Posterior cingulate gyrus (tissue), 11 donors: ENCODE results near the gene SIMC1.
"Not testable (repeated sequence)": the region's sequence is repeated elsewhere in the genome, so short reads cannot be mapped to it uniquely, and the experiment has no call there.

Source experiments
- DNase-seq, 10 donors: peaks; one replicate each; pipeline versions ENCODE4 v3.0.0 to v3.0.0-alpha.2; 2020 to 2021; ENCODE audit warnings: mixed read lengths in 3 of 10
- intact Hi-C: fragments of 100-400 bp; cut with DNase I; formaldehyde crosslinking; loops from one replicate; pipeline ENCODE4 v1.15.1; 2023

SIMC1 gene

DNA sequence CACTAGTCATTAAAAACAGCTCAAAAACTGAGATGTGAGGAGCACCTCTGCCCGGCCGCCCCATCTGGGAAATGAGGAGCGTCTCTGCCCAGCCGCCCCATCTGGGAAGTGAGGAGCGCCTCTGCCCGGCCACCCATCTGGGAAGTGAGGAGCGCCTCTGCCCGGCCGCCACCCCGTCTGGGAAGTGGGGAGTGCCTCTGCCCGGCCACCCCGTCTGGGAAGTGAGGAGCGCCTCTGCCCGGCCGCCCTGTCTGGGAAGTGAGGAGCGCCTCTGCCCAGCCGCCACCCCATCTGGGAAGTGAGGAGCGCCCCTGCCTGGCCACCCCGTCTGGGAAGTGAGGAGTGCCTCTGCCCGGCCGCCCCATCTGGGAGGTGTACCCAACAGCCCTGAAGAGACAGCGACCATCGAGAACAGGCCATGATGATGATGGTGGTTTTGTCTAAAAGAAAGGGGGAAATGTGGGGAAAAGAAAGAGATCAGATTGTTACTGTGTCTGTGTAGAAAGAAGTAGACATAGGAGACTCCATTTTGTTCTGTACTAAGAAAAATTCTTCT, 23.7 kb upstream of the SIMC1 start:
- DNase-seq: peak in 1 of 10 donors; percentile 62
- intact Hi-C loops: not testable (repeated sequence)

DNA sequence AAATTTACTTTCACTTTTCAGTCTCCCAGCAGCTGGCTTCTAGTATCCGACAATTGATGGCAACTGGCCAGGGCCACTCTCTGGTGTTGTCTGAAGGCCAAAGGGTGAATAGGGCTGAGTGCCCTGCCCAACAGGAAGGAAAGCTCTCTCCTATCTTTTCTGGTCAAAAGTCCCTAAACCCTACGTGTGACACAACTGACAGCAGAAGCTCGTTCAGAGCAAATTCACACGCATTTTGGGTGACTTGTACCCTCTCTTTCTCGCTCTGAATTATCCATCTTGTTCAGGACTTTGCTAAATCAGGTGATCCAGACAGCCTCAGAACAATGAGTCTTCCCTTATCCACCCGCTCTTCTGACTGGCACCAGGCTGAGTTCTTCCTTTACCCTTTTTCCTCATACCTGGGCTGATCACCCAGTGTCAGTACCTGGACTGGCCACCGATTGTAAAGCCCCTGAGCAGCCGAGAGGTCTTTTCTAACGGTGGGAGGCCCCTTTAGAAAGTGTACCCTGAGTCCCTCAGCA, 21.8 kb upstream of the SIMC1 start:
- DNase-seq: peak in 1 of 10 donors; percentile 53

DNA sequence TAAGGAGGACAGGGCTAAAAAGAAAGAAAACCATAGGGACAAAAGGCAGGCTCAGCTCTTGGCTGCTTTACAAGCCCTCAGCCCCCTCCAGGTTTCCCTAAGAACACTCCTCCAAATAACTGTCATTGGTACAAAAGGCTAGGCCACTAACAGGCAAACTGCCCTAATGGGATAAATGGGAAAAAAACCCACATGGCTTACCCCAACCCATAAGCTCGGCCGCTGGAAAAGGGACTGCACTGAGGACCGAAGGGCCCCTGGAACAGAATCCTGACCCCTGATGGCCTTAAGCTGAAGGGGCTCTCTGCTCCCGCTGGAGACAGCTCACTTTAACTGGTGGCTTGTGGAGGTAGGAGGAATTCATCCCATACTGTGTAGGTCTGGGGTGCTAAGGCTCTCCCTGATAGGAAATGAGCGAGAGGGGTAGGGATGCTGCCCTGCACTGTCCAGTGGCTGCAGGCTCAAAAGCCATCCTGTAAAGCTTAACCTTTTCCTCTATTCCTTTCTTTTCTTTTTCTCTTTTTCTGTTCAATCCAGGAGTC, 21.0 kb upstream of the SIMC1 start:
- intact Hi-C loops: not testable (repeated sequence)

More for the DNA sequence above, 21.8 kb upstream of the SIMC1 start:
- intact Hi-C loops: not testable (repeated sequence)

DNA sequence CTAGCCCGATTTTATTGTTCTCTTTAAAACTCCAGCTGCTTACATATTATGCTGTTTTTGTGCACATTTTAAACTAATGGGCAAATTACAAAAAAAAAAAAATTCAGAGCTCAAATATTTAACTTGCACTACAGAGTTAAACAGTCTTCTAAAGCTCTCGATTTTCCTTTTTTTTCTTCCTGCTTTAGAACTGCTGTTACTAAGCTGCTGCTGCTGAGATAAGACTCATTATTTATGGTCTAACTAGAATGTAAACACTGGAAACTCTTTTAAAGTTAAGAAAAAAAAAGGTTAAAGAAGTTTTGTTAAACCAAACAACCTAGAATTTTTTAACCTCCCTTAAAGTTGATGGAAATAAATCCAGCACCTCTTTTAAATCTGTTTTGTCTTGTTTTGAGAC, 20.5 kb upstream of the SIMC1 start:
- DNase-seq, intact Hi-C loops: not testable (repeated sequence)

More for the DNA sequence above, 21.0 kb upstream of the SIMC1 start:
- DNase-seq: peak in 1 of 10 donors; percentile 28

DNA sequence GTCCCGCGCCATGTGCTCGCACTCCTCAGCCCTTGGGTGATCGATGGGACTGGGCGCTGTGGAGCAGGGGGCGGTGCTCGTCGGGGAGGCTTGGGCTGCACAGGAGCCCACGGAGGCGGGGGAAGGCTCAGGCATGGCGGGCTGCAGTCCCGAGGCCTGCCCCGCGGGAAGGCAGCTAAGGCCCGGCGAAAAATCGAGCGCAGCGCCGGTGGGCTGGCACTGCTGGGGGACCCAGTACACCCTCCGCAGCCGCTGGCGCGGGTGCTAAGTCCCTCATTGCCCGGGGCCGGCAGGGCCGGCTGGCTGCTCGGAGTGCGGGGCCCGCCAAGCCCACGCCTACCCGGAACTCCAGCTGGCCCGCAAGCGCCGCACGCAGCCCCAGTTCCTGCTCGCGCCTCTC, 16.2 kb upstream of the SIMC1 start:
- DNase-seq: peak in 1 of 10 donors; percentile 76
- intact Hi-C loops: not testable (repeated sequence)

DNA sequence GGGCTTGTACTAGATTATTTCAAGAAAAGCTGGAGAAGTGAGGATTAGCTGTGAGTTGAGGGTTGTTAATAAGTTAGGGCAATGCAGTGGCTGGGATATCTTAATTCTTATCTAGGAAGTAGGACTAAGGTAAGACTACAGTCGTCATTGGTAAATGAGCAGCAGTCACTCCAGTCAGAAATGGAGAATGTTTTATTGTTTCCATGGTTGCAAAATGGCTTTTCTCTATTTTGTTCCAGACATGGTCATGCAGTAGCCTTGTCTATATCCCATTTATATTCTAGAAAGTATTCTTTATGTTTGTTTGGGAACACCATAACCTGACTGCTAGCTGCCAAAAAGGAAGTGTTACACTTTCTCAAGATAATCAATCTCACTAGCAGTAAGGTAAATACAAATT, 9.9 kb upstream of the SIMC1 start:
- intact Hi-C loops, DNase-seq: not testable (repeated sequence)

DNA sequence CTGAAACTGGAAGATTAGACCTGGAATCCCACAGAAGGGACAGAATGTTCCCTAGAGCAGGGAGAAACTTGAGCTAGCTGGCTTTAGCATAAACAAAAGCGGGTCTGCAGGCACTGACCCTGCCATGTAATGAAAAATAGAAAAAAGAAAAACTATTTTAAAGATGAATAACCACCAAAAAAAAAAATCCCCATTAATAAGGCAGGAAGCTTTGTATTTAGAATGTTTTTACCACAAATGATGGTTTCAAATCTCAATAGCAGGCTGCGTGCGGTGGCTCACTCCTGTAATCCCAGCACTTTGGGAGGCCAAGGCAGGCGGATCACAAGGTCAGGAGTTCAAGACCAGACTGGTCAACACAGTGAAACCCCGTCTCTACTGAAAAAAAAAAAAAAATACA, 5.0 kb upstream of the SIMC1 start:
- DNase-seq, intact Hi-C loops: not testable (repeated sequence)

DNA sequence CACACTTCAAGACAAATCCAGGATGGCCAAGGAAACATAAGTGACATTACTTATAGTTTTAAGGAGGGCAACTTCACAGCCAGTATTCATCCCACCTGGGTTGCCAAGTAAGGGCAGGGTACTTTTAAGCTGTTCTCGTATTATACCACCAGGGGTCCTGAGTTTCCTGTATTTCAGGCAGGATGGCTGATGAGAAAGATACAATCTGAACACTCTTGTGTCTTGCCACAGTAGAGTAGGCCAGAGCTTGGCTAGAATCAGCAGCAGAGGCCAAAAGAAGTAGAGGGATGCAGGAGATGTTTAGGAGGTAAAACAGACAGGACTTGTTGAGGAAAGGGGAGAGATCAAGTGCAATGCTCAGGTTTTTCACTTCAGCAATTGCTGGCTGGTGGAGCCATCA, 3.1 kb upstream of the SIMC1 start:
- intact Hi-C loops, DNase-seq: not testable (repeated sequence)

DNA sequence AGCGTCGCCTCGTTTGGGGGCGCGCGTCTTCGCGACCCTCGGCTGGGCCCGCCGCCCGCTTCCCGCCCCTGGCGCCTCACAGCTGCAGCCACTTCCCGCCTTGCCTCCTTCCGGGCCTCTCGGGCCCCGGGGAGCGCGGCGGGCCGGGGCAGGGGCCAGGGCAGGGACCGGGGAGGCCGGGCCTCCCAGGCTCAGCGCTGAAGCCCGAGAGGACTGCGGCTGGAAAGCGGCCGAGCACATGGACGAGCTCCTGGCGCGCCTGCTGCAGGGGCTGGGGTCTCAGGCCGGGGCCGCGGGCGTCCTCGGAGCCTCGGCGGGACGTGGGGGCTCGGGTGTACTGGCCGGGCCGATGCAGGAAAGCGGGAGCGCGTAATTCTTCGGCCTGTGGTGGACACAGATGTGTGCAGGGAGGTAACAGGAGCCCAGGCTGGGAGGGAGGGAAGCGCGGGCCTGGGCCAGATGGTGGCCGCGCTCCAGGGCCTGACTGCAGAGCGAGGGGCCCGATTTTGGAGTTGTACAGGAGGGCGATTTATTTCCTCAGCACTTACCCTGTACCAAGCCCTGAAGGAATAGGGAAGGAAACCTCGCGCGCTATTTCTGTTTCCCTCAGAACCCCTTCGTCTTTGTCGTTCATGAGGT, 540 bp downstream of the SIMC1 start:
- intact Hi-C loops: not testable (repeated sequence)

DNA sequence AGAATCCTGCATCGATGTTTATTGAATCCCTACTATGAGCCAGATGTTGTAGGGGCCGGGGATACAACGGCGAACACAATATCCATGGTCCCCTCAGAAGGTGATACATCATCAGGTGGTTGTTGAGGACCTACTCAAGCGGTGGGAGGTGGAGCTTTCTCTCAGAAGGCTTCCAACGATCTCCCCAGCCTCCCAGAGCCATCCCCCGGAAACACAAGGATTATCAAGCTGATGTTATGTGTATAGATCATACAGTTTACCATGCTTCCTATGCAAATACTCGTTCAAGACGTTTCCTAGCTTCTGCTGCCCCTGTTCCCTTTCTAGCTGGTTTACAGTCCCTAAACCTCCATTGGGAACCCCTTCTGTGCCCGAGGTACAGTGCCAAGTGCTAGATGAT, 1.1 kb downstream of the SIMC1 start:
- intact Hi-C loops, DNase-seq: not testable (repeated sequence)

More for the DNA sequence above, 540 bp downstream of the SIMC1 start:
- DNase-seq: not testable (repeated sequence)

DNA sequence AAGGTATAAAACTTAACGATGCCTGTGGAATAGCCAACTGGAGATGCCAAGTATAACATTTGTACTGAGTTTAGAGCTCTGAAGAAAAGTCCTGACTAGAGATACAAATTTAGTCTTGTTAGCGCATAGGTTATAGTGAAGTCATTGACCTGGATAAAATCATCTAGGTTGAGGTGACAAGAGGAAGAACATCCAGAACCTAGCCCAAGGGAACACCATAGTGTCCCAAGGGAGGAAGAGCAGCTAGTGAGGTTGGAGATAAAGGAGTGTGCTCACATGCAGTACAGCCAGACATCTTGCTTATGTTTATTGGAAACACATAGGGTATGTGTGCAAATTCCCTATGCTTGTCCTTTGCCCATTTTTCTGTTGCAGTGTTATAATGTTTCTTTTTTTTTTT, 6.1 kb downstream of the SIMC1 start:
- intact Hi-C loops, DNase-seq: not testable (repeated sequence)

DNA sequence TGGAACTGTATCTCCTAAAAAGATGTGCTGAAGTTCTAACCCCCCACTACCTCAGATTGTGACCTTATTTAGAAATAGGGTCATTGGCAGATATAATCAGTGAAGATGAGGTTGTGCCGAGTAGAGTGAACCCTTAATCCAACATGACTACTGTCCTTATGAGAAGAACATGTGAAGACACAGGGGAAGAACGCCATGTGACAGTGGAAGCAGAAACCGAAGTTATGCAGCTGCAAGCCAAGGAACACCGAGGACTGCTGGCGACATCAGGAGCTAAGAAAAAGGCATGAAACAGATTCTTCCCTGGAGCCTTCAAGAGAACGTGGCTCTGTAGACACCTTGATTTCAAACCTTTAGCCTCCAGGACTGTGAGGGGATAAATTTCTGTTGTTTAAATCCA, 6.8 kb downstream of the SIMC1 start:
- intact Hi-C loops: not testable (repeated sequence)

DNA sequence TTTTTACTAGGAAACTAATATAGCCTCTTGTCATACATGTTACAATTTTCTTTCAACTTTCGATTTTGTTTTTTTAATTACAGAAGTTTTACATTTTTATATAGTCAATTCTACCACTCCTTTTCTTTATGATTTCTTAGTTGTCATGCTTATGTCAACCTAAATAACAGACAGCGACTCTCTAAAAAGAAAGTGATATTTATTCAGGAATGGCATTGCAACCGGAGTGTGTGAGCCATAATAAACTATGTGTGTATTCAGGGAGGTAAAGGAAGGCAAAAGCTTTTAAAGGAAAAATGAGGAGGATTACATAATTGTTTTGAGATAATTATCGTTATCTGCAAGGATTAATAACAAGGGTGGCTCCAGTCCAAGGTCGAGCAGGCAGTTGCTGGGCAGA, 7.3 kb downstream of the SIMC1 start:
- intact Hi-C loops, DNase-seq: not testable (repeated sequence)

More for the DNA sequence above, 6.8 kb downstream of the SIMC1 start:
- not testable (repeated sequence) for DNase-seq

DNA sequence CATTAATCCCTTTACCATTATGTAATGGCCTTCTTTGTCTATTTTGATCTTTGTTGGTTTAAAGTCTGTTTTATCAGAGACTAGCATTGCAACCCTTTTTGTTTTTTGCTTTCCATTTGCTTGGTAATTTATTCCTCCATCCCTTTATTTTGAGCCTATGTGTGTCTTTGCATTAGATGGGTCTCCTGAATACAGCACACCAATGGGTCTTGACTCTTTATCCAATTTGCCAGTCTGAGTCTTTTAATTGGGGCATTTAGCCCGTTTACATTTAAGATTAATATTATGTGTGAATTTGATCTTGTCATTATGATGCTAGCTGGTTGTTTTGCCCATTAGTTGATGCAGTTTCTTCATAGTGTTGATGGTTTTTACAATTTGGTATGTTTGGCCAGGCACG, 12.5 kb downstream of the SIMC1 start:
- DNase-seq, intact Hi-C loops: not testable (repeated sequence)

DNA sequence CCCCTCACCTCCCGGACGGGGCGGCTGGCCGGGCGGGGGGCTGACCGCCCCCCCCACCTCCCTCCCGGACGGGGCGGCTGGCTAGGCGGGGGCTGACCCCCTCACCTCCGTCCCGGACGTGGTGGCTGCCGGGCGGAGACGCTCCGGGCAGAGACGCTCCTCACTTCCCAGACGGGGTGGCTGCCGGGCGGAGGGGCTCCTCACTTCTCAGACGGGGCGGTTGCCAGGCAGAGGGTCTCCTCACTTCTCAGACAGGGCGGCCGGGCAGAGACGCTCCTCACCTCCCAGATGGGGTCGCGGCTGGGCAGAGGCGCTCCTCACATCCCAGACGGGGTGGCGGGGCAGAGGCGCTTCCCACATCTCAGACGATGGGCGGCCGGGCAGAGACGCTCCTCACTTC, 13.9 kb downstream of the SIMC1 start:
- peak in 1 of 10 donors; percentile 29 for DNase-seq
- intact Hi-C loops: not testable (repeated sequence)

DNA sequence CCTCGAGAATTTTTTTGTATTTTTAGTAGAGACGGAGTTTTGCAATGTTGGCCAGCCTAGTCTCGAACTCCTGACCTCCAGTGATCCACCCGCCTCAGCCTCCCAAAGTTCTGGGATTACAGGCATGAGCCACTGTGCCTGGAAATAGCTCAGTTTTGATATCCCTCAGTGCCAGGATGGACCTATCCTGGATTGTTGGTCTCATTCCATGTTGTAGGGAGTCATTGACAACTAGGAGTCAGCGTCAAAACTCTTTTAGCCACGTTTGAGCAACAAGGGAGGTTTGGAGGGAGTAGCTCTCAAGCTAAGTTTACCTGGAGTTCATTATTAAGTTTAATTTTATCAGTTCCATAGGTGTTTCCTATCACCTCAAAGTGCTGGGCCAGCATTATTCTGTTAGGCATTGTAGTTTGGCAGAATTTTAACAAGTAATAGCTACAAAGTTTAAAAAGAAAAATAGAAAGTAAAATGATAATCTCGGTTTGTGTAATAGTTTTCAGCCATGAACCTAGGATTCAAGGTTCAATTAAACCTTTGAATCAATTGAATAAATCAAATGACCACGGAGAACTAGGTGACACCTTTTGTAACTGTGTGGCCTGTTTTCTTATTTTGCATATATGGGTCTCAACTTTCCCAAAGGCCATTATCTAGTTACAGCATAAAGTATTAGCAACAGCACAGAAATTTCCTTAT, 15.3 kb downstream of the SIMC1 start:
- intact Hi-C loops, DNase-seq: not testable (repeated sequence)

DNA sequence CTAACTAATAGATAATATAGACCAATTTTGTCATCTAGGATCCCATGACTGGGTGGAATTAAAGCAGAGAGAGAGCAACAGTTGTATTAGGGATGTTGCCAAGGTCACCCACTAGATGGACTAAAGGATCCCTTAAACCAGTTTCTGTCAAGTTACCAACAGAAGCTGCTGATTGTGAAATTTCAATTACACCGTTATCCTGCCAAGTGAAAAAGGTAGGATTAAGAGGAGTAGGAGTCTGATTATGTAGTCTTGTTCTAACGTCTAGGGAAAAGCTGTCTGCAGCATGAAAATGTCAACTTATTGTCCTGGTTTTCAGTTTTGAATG, 15.8 kb downstream of the SIMC1 start:
- DNase-seq, intact Hi-C loops: not testable (repeated sequence)

DNA sequence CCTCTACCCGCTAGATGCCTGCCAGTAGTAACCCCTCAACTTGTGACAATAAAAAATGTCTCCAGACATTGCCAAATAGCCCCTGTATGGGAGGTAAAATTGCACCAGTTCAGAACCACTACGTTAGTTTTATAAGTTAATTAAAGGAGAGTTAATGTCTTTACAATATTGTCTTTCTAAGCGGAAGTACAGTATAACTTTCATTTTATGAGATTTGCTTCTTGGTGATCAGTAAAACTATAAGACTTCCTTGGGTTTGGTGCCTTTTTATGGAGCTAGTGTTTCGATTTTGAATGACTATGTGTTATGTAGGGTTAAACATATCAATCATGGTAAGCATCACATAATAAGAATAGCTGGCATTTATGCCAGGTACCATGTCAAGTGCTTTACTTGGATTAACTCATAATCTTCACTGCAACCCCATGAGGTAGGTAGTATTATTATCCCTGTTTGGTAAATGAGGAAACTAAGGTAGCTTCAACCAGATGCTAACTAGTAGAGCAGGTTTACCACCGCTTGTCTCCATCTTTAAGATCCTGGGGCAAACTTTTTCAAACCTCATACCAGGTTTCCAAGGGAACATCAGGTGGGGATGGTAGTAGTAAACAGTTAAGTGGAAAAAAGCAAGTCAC, 19.8 kb downstream of the SIMC1 start:
- intact Hi-C loops, DNase-seq: not testable (repeated sequence)

DNA sequence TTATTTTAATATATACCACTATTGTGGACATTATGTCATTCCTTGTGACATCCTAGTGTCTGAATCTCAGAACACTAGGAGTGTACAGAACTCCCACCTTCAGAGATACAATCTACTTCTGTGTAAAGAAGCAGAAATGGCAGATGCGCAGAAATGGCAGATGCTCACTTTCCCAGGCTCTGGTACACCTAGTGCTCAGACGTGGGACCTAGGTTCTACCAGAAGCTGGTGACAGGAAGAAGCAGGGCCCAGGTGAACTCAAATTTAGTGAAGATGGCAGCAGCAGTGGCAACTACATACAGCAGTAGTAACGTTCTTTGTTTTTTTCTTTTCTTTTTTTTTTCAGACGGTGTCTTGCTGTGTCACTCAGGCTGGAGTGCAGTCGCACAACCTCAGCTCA, 22.5 kb downstream of the SIMC1 start:
- DNase-seq, intact Hi-C loops: not testable (repeated sequence)

DNA sequence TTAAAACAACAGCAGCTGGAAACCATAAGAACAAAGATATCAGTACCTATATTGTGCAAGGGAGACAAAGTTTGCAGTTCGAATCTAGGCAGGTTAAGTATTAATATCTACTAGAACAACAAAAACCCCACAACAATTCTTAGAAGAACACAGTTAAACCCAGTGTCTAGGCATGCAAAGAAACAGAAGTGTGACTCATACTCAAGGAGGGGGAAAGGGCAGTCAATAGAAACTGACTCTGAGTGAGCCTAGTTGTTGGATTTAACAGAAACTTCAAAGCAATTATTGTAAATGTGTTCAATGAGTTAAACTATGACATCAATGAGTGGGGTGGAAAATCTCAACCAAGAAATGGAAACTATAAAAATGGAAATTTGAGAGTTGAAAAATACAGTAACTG, 28.2 kb downstream of the SIMC1 start:
- DNase-seq, intact Hi-C loops: not testable (repeated sequence)

DNA sequence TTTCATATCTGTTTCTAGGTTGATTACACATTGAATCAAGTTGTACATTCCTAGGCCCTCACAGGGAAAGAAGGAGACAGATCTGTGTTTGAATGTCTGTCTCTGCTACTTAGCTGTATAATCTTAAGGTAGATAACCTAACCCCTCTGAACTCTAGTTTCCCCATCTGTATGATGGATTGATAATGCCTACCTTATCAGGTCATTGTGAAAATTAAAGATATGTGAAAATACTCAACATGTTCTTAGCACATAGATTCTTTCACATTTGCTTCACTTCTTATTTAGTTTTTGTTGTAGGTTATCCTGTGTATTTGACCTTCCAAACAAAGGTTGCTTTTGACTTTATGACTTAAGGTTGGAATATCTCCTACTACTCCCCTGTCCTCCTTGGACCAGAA, 50.8 kb downstream of the SIMC1 start:
- intact Hi-C loops, DNase-seq: not testable (repeated sequence)
